ENCODE measurements around the gene FNDC3A.

The FNDC3A gene

DNA sequence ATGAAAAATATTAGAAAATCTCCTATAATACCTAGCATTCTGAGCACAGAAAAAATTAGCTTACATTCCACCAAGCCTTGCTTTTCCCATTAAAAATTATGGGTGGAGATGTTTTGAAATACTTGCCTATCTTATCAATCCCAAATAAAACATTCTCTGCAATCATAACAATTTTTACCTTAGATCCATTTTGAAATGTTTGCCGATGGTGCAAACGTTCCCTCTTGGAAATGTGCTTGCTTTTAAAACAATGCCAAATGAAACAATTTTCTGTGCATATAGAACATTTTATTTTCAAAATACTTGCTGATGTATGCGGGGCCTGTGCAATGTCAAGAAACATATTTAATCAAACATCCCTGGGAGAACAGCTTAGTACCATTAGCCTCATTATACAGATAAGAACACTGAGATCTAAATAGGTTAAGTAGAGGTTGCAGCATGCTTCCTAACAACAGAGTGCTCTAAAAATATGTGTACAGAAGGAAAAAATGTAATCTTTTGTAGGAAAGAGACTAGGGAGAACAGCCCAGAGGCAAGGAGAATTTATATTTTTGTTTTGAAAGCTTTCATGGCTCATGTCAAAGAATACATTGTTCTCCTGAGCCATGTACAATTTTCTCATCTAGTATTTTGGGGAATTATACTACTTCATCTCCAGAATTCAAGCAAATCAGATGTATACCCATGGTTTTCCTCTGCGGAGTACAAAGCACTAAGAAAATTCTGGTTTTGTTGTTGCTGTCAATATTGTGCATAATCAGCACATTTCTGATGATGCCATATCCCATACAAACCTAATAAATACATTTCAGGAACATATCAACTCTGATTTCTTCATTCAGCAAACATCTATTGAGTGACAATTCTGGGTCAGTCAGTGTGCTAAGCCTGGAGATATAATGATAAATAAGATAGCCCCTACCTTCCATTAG is 25.9 kb upstream of the FNDC3A start:
- no peaks in the 10 kb centered on the region; the same call in 1 of the 2 replicates for H3K27me3 ChIP-seq (ENCODE audit: low read length)
- no peak overlapping the region for H3K4me3 ChIP-seq (ENCODE audit: insufficient read depth, low read length, poor library complexity, severe bottlenecking)
- H3K9me2 ChIP-seq (replicated peaks; ENCODE audit: insufficient read depth, low read length), result no peaks in the 10 kb centered on the region
- no peaks in the 10 kb centered on the region for H3K36me3 ChIP-seq (ENCODE audit: low read length)
- H4K20me1 ChIP-seq (ENCODE audit: low read depth, low read length), result no peaks in the 10 kb centered on the region
- H3K9me3 ChIP-seq (ENCODE audit: insufficient read depth, low read length), result no peaks in the 10 kb centered on the region
- no peak overlapping the region for H3K9ac ChIP-seq (ENCODE audit: low read length)
- no peak for TF ChIP-seq EZH2phosphoT487 (conservative IDR thresholded peaks at IDR 0.05; ENCODE audit: low read length)
- TF ChIP-seq, protein P1, sequence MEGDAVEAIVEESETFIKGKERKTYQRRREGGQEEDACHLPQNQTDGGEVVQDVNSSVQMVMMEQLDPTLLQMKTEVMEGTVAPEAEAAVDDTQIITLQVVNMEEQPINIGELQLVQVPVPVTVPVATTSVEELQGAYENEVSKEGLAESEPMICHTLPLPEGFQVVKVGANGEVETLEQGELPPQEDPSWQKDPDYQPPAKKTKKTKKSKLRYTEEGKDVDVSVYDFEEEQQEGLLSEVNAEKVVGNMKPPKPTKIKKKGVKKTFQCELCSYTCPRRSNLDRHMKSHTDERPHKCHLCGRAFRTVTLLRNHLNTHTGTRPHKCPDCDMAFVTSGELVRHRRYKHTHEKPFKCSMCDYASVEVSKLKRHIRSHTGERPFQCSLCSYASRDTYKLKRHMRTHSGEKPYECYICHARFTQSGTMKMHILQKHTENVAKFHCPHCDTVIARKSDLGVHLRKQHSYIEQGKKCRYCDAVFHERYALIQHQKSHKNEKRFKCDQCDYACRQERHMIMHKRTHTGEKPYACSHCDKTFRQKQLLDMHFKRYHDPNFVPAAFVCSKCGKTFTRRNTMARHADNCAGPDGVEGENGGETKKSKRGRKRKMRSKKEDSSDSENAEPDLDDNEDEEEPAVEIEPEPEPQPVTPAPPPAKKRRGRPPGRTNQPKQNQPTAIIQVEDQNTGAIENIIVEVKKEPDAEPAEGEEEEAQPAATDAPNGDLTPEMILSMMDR (IDR thresholded peaks at IDR 0.05; ENCODE audit: insufficient read depth, low read length, poor library complexity, severe bottlenecking), result no peak
- no peak overlapping the region for H3K4me2 ChIP-seq (ENCODE audit: low read depth, low read length, poor library complexity, severe bottlenecking)
- no peaks in the 10 kb centered on the region for H3K79me2 ChIP-seq (ENCODE audit: insufficient read depth, low read length)
- H2AFZ ChIP-seq (ENCODE audit: low read depth, low read length, severe bottlenecking), result no peak overlapping the region
- no peak overlapping the region for H3K27ac ChIP-seq (ENCODE audit: low read depth, low read length)
- H3F3A ChIP-seq (ENCODE audit: insufficient read depth), result no peaks in the 10 kb centered on the region

DNA sequence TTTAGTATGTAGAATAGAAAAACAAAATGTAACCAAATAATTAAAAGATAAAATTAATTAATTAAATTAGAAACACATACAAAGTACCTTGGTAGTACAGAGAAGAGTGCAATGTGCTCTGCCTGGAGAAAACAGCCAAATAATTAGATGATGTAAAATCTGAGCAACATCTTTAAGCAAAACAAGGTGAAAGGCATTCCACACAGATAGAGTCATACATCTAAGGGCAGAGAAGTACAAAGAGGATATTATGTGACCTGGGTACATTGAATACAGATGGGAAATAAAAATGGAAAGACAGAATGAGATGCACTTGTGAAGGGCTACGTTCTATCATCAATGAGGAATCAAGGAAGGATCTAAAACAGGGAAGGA is 25.2 kb upstream of the FNDC3A start:
- H3K27me3 ChIP-seq (ENCODE audit: low read length), result no peaks in the 10 kb centered on the region; the same call in 1 of the 2 replicates
- H3K36me3 ChIP-seq (ENCODE audit: low read length), result no peaks in the 10 kb centered on the region
- no peaks in the 10 kb centered on the region for H3K79me2 ChIP-seq (ENCODE audit: insufficient read depth, low read length)
- no peak overlapping the region for H3K9ac ChIP-seq (ENCODE audit: low read length)
- TF ChIP-seq EZH2phosphoT487 (conservative IDR thresholded peaks at IDR 0.05; ENCODE audit: low read length), result no peak
- no peak overlapping the region for H2AFZ ChIP-seq (ENCODE audit: low read depth, low read length, severe bottlenecking)
- no peaks in the 10 kb centered on the region for H3K9me2 ChIP-seq (replicated peaks; ENCODE audit: insufficient read depth, low read length)
- H3F3A ChIP-seq (ENCODE audit: insufficient read depth), result no peaks in the 10 kb centered on the region
- no peak overlapping the region for H3K4me2 ChIP-seq (ENCODE audit: low read depth, low read length, poor library complexity, severe bottlenecking)
- H3K4me3 ChIP-seq (ENCODE audit: insufficient read depth, low read length, poor library complexity, severe bottlenecking), result no peak overlapping the region
- no peak overlapping the region for H3K27ac ChIP-seq (ENCODE audit: low read depth, low read length)
- no peaks in the 10 kb centered on the region for H3K9me3 ChIP-seq (ENCODE audit: insufficient read depth, low read length)
- no peaks in the 10 kb centered on the region for H4K20me1 ChIP-seq (ENCODE audit: low read depth, low read length)

DNA sequence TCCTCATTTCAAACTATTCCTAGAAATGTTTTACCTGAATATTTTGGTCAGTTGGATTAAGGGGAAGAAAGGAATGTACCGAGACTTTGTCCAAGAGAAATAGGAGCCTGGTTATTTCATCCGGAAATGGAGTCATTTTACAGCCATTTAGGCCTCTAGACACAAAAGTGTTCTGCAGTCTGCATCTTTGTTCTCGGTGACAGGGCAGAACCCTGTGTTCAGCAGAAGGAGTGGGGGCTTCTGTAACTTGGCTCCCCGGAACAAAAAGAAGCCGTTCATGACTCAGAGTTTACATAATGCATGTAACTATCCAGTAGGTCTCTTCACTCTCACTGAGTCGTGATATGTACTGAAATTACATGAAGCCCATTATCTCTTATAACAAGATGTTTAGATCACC is 21.6 kb upstream of the FNDC3A start:
- no peak overlapping the region for H3K4me2 ChIP-seq (ENCODE audit: low read depth, low read length, poor library complexity, severe bottlenecking)
- H3K9ac ChIP-seq (ENCODE audit: low read length), result no peak overlapping the region
- no peak overlapping the region for H3K27ac ChIP-seq (ENCODE audit: low read depth, low read length)
- H3K9me3 ChIP-seq (ENCODE audit: insufficient read depth, low read length), result no peaks in the 10 kb centered on the region
- no peak overlapping the region for H3K4me3 ChIP-seq (ENCODE audit: insufficient read depth, low read length, poor library complexity, severe bottlenecking)
- no peaks in the 10 kb centered on the region for H3K36me3 ChIP-seq (ENCODE audit: low read length)
- H3F3A ChIP-seq (ENCODE audit: insufficient read depth), result no peaks in the 10 kb centered on the region
- no peak overlapping the region for H2AFZ ChIP-seq (ENCODE audit: low read depth, low read length, severe bottlenecking)
- no peaks in the 10 kb centered on the region for H3K9me2 ChIP-seq (replicated peaks; ENCODE audit: insufficient read depth, low read length)
- H3K27me3 ChIP-seq (ENCODE audit: low read length), result no peaks in the 10 kb centered on the region
- H4K20me1 ChIP-seq (ENCODE audit: low read depth, low read length), result no peaks in the 10 kb centered on the region
- no peaks in the 10 kb centered on the region for H3K79me2 ChIP-seq (ENCODE audit: insufficient read depth, low read length)
- TF ChIP-seq EZH2phosphoT487 (conservative IDR thresholded peaks at IDR 0.05; ENCODE audit: low read length), result no peak
- TF ChIP-seq, protein P1 (IDR thresholded peaks at IDR 0.05; ENCODE audit: insufficient read depth, low read length, poor library complexity, severe bottlenecking), result no peak

DNA sequence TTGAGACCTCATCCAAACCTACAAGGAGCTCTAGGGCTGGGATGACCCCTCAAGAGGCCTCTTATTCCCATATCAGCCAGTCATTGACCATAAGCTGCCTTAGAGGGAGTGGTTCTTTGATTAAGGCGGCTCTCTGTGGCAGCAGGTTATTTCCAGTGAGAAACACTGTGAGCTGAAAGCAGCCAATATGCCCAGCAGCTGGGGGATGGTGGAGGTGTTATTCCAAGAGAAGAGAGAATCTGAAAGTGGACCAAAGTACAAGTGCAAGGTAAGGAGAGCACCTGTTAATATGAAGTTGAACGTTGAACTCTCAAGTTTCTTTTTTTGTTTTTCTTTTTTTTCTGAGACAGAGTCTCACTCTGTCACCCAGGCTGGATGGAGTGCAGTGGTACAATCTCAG is 20.2 kb upstream of the FNDC3A start:
- Histone ChIP-seq H2AFZ (ENCODE audit: low read depth, low read length, severe bottlenecking) (no peak overlapping the region), H3K9ac (ENCODE audit: low read length) (no peak overlapping the region), H3K9me2 (replicated peaks; ENCODE audit: insufficient read depth, low read length) (no peaks in the 10 kb centered on the region), H3K27me3 (ENCODE audit: low read length) (no peaks in the 10 kb centered on the region), H3F3A (ENCODE audit: insufficient read depth) (no peaks in the 10 kb centered on the region), H3K4me2 (ENCODE audit: low read depth, low read length, poor library complexity, severe bottlenecking) (no peak overlapping the region), H3K4me3 (ENCODE audit: insufficient read depth, low read length, poor library complexity, severe bottlenecking) (no peak overlapping the region), H3K79me2 (ENCODE audit: insufficient read depth, low read length) (no peaks in the 10 kb centered on the region), H3K36me3 (ENCODE audit: low read length) (no peaks in the 10 kb centered on the region), H4K20me1 (ENCODE audit: low read depth, low read length) (no peaks in the 10 kb centered on the region), H3K9me3 (ENCODE audit: insufficient read depth, low read length) (no peaks in the 10 kb centered on the region), H3K27ac (ENCODE audit: low read depth, low read length) (no peak overlapping the region)
- TF ChIP-seq, protein P1 (IDR thresholded peaks at IDR 0.05; ENCODE audit: insufficient read depth, low read length, poor library complexity, severe bottlenecking), result no peak
- no peak for TF ChIP-seq EZH2phosphoT487 (conservative IDR thresholded peaks at IDR 0.05; ENCODE audit: low read length)
